ENCODE data around the gene CALN1. TPM values are rescaled to one million over a fixed set of nuclear protein-coding genes. Genes with fewer than 3 reads are reported as not detected.

The CALN1 gene
- total RNA-seq, 4 donors from 2014 or later, result under 0.01 to 0.33 (median 0.10) TPM; not detected in 1

GRCh38 chr7:72161534-72161933, 250.6 kb downstream of the CALN1 start:
- Histone ChIP-seq H3K9me3 (no peaks in the 10 kb centered on the region), H3K4me1 (no peaks in the 10 kb centered on the region), H3K36me3 (no peaks in the 10 kb centered on the region), H3K27me3 (no peaks in the 10 kb centered on the region), H3K27ac (no peak overlapping the region), H3K4me3 (replicated peaks in 1 of 3) (no peak overlapping the region)
- 65 to 70% methylated on average over 6 of the region's 6 CpGs for WGBS, 2 donors
- intact Hi-C loops (cut with DNase I), result no loop called here
- DNase-seq, result no peak
- TF ChIP-seq CTCF (IDR thresholded peaks at IDR 0.05) (no peak), POLR2A (IDR thresholded peaks at IDR 0.05) (no peak)

DNA sequence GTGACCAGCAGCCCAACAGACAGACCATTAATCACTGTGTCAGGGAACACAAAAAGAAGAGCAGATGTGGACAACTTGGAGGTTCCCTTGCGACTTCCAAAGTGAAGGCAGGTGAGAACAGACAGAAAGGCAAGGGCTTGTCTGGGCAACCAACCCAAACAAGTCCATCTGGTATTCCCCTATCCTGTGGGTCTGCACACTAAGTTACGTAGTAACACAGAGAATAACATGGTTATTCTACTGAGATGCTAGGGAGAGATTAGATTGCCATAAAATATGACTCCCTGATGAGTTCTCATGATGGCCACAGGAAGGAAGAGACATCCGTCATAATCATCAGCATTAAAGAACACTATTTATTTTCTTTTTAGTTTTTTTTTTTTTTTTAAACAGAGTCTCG, 252.2 kb downstream of the CALN1 start:
- no peak for DNase-seq
- TF ChIP-seq POLR2A (IDR thresholded peaks at IDR 0.05) (no peak), CTCF (IDR thresholded peaks at IDR 0.05) (no peak)
- H3K9me3 ChIP-seq, result no peaks in the 10 kb centered on the region

GRCh38 chr7:72156671-72157070, 255.5 kb downstream of the CALN1 start:
- no peak for TF ChIP-seq POLR2A (IDR thresholded peaks at IDR 0.05)
- TF ChIP-seq CTCF (IDR thresholded peaks at IDR 0.05), result no peak
- Histone ChIP-seq H3K36me3 (no peaks in the 10 kb centered on the region), H3K27ac (no peak overlapping the region), H3K4me1 (peaks cover 7 to 16% of the 10 kb centered on the region in 2 donors), H3K9me3 (no peaks in the 10 kb centered on the region), H3K27me3 (no peaks in the 10 kb centered on the region), H3K4me3 (replicated peaks in 1 of 3) (no peak overlapping the region)
- WGBS, 2 donors, result 86 to 99% methylated on average over 3 of the region's 3 CpGs
- intact Hi-C loops (cut with DNase I), result no loop called here
- no peak for DNase-seq

More for the DNA sequence above, 252.2 kb downstream of the CALN1 start:
- intact Hi-C loops (cut with DNase I), result no loop called here
- H3K4me1 ChIP-seq, result no peaks in the 10 kb centered on the region
- no peak overlapping the region for H3K27ac ChIP-seq
- H3K36me3 ChIP-seq, result no peaks in the 10 kb centered on the region
- H3K27me3 ChIP-seq, result no peaks in the 10 kb centered on the region
- H3K4me3 ChIP-seq (replicated peaks in 1 of 3), result no peak overlapping the region
- 55 to 59% methylated on average over 4 of the region's 4 CpGs for WGBS, 2 donors

DNA sequence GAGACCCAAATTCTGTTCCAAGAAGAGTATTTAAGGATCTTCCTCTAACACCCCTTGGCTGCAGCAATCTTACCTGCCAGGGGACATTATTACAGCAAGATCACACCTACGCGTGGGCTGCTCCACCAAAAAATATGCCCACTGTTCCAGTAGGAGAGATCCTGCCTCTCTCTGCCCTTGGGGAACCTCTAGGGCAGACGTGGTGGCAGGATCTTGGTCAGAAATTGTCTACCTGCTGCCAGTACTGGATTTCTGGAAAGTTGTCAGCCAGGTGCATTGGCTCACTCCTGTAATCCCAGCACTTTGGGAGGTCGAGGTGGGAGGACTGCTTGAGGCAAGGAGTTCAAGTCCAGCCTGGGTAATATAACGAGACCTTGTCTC, 259.0 kb downstream of the CALN1 start:
- peak in 1 of 2 donors; percentile 12 for DNase-seq

More for the DNA sequence above, 259.0 kb downstream of the CALN1 start:
- WGBS, 2 donors, result 82 to 83% methylated on average over 4 to 5 of the region's 5 CpGs
- intact Hi-C loops (cut with DNase I), result no loop called here
- no peak for TF ChIP-seq CTCF (IDR thresholded peaks at IDR 0.05)
- no peak for TF ChIP-seq POLR2A (IDR thresholded peaks at IDR 0.05)
- Histone ChIP-seq H3K27ac (peak overlapping the region; percentile 66 to 87 (median 75)), H3K9me3 (no peaks in the 10 kb centered on the region), H3K27me3 (no peaks in the 10 kb centered on the region), H3K36me3 (no peaks in the 10 kb centered on the region), H3K4me3 (replicated peaks in 1 of 3) (no peak overlapping the region), H3K4me1 (peaks cover 7 to 28% of the 10 kb centered on the region in 2 donors)
